Suppressor macrophage treated with lipopolysaccharide for 1 hour (primary cell): ENCODE data around the gene ZFAND6.

Experiments used
- DNase-seq, 3 donors: peaks; one replicate each; pipeline ENCODE4 v3.0.0-alpha.2; 2020 to 2022

The ZFAND6 gene

GRCh38 chr15:80052597-80053304, 6.7 kb upstream of the ZFAND6 start:
- DNase-seq: peak in 1 of 3 donors; percentile 12

GRCh38 chr15:80055933-80056332, 3.5 kb upstream of the ZFAND6 start:
- DNase-seq: no peak

- no peak for DNase-seq
Measured at GRCh38 chr15:80058044-80058443, 1.4 kb upstream of the ZFAND6 start.

- DNase-seq: peak; percentile 69 to 93 (median 83)
Measured at GRCh38 chr15:80059786-80060355, 395 bp downstream of the ZFAND6 start.

- DNase-seq: peak; percentile 73 to 79 (median 74)
Measured at GRCh38 chr15:80060356-80061006, 1.0 kb downstream of the ZFAND6 start.

- DNase-seq: no peak
Measured at GRCh38 chr15:80061582-80061981, 2.1 kb downstream of the ZFAND6 start.

GRCh38 chr15:80066912-80067311, 7.4 kb downstream of the ZFAND6 start:
- DNase-seq: peak in 1 of 3 donors; percentile 13

GRCh38 chr15:80068578-80068977, 9.1 kb downstream of the ZFAND6 start:
- no peak for DNase-seq

GRCh38 chr15:80070840-80071239, 11.4 kb downstream of the ZFAND6 start:
- DNase-seq: peak; percentile 14 to 53 (median 33)

- peak in 1 of 3 donors; percentile 17 for DNase-seq
Measured at GRCh38 chr15:80071652-80072051, 12.2 kb downstream of the ZFAND6 start.

GRCh38 chr15:80072285-80072994, 13.0 kb downstream of the ZFAND6 start:
- DNase-seq: peak; percentile 64 to 86 (median 80)

- DNase-seq: no peak
Measured at GRCh38 chr15:80073197-80073596, 13.7 kb downstream of the ZFAND6 start.

- peak in 1 of 3 donors; percentile 17 for DNase-seq
Measured at GRCh38 chr15:80076321-80077318, 17.1 kb downstream of the ZFAND6 start.

GRCh38 chr15:80081390-80081789, 21.9 kb downstream of the ZFAND6 start:
- peak; percentile 51 to 74 (median 69) for DNase-seq

GRCh38 chr15:80087104-80087503, 27.6 kb downstream of the ZFAND6 start:
- no peak for DNase-seq

GRCh38 chr15:80090041-80090440, 30.6 kb downstream of the ZFAND6 start:
- DNase-seq: no peak

- peak in 2 of 3 donors; percentile 5 to 25 for DNase-seq
Measured at GRCh38 chr15:80090879-80091503, 31.5 kb downstream of the ZFAND6 start.

- peak in 1 of 3 donors; percentile 3 for DNase-seq
Measured at GRCh38 chr15:80093854-80094418, 34.5 kb downstream of the ZFAND6 start.

- DNase-seq: no peak
Measured at GRCh38 chr15:80095511-80095910, 36.0 kb downstream of the ZFAND6 start.

GRCh38 chr15:80095969-80096368, 36.5 kb downstream of the ZFAND6 start:
- DNase-seq: no peak

GRCh38 chr15:80098341-80098740, 38.9 kb downstream of the ZFAND6 start:
- DNase-seq: no peak
